Measurements from ENCODE around the gene SLC2A2.

DNA sequence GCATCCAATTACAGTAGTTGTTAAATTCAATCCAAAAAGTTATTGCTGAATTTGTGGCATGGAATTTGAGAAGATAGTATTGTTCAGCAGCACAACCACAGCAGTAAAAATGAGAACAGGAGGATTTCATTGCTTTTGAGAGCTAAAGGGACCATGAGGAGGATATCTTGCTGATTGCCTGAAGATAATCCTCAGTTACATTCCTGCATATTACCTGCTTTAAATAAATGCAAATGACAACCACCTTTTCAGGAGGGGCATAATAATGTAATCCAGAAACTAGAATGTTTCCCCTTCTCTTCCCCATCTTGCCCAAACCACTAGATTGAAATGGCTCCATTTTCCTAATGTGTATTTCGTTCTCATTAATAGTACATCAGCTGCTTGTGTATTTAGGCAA, 35.2 kb upstream of the SLC2A2 start:
- TF ChIP-seq SUZ12 (IDR thresholded peaks at IDR 0.05): no peak
- TF ChIP-seq ZNF384 (IDR thresholded peaks at IDR 0.05): no peak
- TF ChIP-seq ELF4 (IDR thresholded peaks at IDR 0.05): no peak
- no peak for TF ChIP-seq ARNT (IDR thresholded peaks at IDR 0.05)
- no peak for TF ChIP-seq SP1 (IDR thresholded peaks at IDR 0.05)
- no peak for TF ChIP-seq FOXM1 (IDR thresholded peaks at IDR 0.05; ENCODE audit: borderline replicate concordance)
- no peak for TF ChIP-seq LEF1 (IDR thresholded peaks at IDR 0.05; ENCODE audit: borderline replicate concordance)

Measured in HEK293T (cell line).